OCI-LY1 (cell line): ENCODE measurements around the gene TGFB1.
"Not testable (repeated sequence)": the region's sequence is repeated elsewhere in the genome, so short reads cannot be mapped to it uniquely, and the experiment has no call there.

Source experiments
- H2AFZ ChIP-seq: fragments of 200-600 bp; sonication (generic), shearing (Covaris generic); 2 replicates; pipeline ENCODE4 v1.6.0; 2014; ENCODE audit warnings: antibody characterized with exemption, mild to moderate bottlenecking, low read length
- H3F3A ChIP-seq: fragments of 200-600 bp; sonication (generic), shearing (Covaris generic); 2 replicates; pipeline ENCODE4 v1.6.0; 2014; ENCODE audit warnings: mild to moderate bottlenecking, antibody characterized with exemption, low read length, moderate library complexity; ENCODE audit not compliant: insufficient read depth
- H3K27ac ChIP-seq: fragments of 200-600 bp; sonication (generic); 2 replicates; pipeline ENCODE4 v1.5.1; 2014; ENCODE audit warnings: low read length, mixed run types, mild to moderate bottlenecking, low read depth; ENCODE audit not compliant: poor library complexity, severe bottlenecking
- H3K27me3 ChIP-seq: fragments of 200-600 bp; sonication (generic); 2 replicates; pipeline ENCODE4 v1.6.0; 2014; ENCODE audit warnings: antibody characterized with exemption, mild to moderate bottlenecking, low read length, moderate library complexity; ENCODE audit not compliant: insufficient read depth
- H3K36me3 ChIP-seq: fragments of 200-600 bp; sonication (generic); 2 replicates; pipeline ENCODE4 v1.6.1; 2014; ENCODE audit warnings: mild to moderate bottlenecking, antibody characterized with exemption, low read length, moderate library complexity, mixed read lengths; ENCODE audit not compliant: insufficient read depth
- H3K4me1 ChIP-seq: fragments of 200-600 bp; sonication (generic); 2 replicates; pipeline ENCODE4 v1.5.1; 2014; ENCODE audit warnings: mild to moderate bottlenecking, low read length, moderate library complexity; ENCODE audit not compliant: insufficient read depth, severe bottlenecking
- H3K4me2 ChIP-seq: fragments of 200-600 bp; sonication (generic), shearing (Covaris generic); 2 replicates; pipeline ENCODE4 v1.6.1; 2014; ENCODE audit warnings: low read length
- H3K4me3 ChIP-seq: fragments of 200-600 bp; sonication (generic); 2 replicates; pipeline ENCODE4 v1.5.1; 2014; ENCODE audit warnings: low read length, low read depth, mild to moderate bottlenecking, mixed read lengths; ENCODE audit not compliant: poor library complexity, severe bottlenecking
- H3K79me2 ChIP-seq: fragments of 200-600 bp; shearing (Covaris generic); 2 replicates; pipeline ENCODE4 v1.6.1; 2016; ENCODE audit warnings: mixed run types, low read length, mixed read lengths; ENCODE audit not compliant: insufficient read depth
- H3K9ac ChIP-seq: fragments of 200-600 bp; sonication (generic), shearing (Covaris generic); 2 replicates; pipeline ENCODE4 v1.6.1; 2014; ENCODE audit warnings: mild to moderate bottlenecking, low read length, mixed read lengths
- H3K9me2 ChIP-seq: fragments of 200-600 bp; sonication (generic), shearing (Covaris generic); 2 replicates; pipeline ENCODE4 v1.6.1; 2014; ENCODE audit warnings: low read depth, mild to moderate bottlenecking, low read length, mixed read lengths
- H3K9me3 ChIP-seq: fragments of 200-600 bp; shearing (Covaris generic); 2 replicates; pipeline ENCODE4 v1.6.1; 2014; ENCODE audit warnings: low read length, mixed read lengths
- H4K20me1 ChIP-seq: fragments of 200-600 bp; sonication (generic), shearing (Covaris generic); 2 replicates; pipeline ENCODE4 v1.6.0; 2016; ENCODE audit warnings: mild to moderate bottlenecking, low read length; ENCODE audit not compliant: insufficient read depth
- CTCF ChIP-seq: fragments of 200-600 bp; sonication (generic), shearing (Covaris generic); IDR thresholded peaks from 2 replicates; pipeline ENCODE4 v1.5.1; 2017; ENCODE audit warnings: mild to moderate bottlenecking, antibody characterized with exemption, low read length, moderate library complexity, mixed read lengths
- EZH2 ChIP-seq: fragments of 200-600 bp; sonication (generic), shearing (Covaris generic); IDR thresholded peaks from 2 replicates; pipeline ENCODE4 v1.8.0; 2017; ENCODE audit warnings: borderline replicate concordance, mixed run types, mild to moderate bottlenecking, antibody characterized with exemption, low read length, moderate library complexity, mixed read lengths

Gene TGFB1

DNA sequence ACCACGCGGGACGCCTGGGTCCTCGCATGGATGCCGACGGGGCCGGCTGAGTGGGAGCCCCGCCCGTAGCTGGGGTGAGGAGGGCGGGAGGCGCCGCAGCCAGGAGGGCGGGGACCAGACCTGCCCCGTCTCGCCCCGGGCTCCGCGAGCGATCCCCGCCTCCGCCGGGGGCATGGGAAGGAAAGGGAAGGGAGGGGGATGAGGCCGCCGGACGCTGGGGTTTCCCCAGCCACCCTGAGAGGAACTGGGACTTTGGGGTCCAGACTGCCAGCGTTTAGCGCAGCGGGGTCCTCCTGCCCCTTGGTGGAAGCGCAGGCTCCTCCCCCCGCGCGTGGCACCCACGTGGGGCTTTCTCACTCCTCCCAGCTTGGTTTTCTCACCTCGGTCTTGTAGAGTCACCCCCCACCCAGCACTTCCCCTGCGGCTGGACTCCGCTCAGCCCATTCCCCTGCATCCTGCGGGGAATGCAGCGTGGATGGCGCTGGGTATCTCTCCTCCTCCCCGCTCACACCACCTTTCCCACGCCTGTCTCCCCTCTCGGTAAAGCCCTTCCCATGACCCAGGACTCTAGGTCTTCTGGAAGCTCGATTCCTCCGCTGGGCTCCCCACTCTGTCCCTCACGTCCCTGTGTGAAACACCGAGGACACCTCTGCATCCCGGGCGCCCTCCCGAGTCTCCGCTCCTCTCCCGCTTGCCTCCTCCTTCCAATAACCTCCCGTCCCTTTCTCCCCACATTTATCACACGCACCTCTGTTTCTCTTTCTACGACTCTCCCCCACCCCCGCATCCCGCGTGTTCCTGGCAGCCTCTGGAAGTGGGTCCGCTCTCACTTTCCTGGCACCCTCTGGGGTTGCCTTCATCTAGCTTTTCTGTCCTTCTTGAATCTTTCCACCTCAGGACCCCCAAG lies 2.1 kb downstream of the TGFB1 start:
- Histone ChIP-seq H3K27ac (peak overlapping the region; percentile 65), H3K9ac (peak overlapping the region; percentile 98), H3K4me3 (peak overlapping the region; percentile 98)

GRCh38 chr19:41350735-41351338 lies 2.9 kb downstream of the TGFB1 start:
- Histone ChIP-seq H2AFZ (no peak overlapping the region), H3K79me2 (peaks cover 14% of the 10 kb centered on the region), H3K4me1 (peaks cover 22% of the 10 kb centered on the region), H3K9me3 (no peaks in the 10 kb centered on the region), H3K4me3 (peak overlapping the region; percentile 98), H3K4me2 (peak overlapping the region; percentile 90), H3K36me3 (peaks cover 13% of the 10 kb centered on the region), H3K27me3 (no peaks in the 10 kb centered on the region), H3K9ac (peak overlapping the region; percentile 98), H3K27ac (peak overlapping the region; percentile 65), H3K9me2 (no peaks in the 10 kb centered on the region), H4K20me1 (no peaks in the 10 kb centered on the region), H3F3A (no peaks in the 10 kb centered on the region)
- TF ChIP-seq CTCF (no peak), EZH2 (no peak)

More for the DNA sequence above, 2.1 kb downstream of the TGFB1 start:
- H3K27me3 ChIP-seq, result no peaks in the 10 kb centered on the region
- H3K79me2 ChIP-seq, result peaks cover 14% of the 10 kb centered on the region
- TF ChIP-seq EZH2 (no peak), CTCF (no peak)
- peaks cover 9% of the 10 kb centered on the region for H3K36me3 ChIP-seq
- H3K9me3 ChIP-seq, result no peaks in the 10 kb centered on the region
- H3K9me2 ChIP-seq, result no peaks in the 10 kb centered on the region
- H3K4me2 ChIP-seq, result peak overlapping the region; percentile 90
- peaks cover 22% of the 10 kb centered on the region for H3K4me1 ChIP-seq
- H2AFZ ChIP-seq, result no peak overlapping the region
- no peaks in the 10 kb centered on the region for H3F3A ChIP-seq
- no peaks in the 10 kb centered on the region for H4K20me1 ChIP-seq

GRCh38 chr19:41346916-41347315 lies 6.8 kb downstream of the TGFB1 start:
- Histone ChIP-seq H3K4me1 (peaks cover 18% of the 10 kb centered on the region), H3K36me3 (peaks cover 34% of the 10 kb centered on the region)
- H3K27me3 ChIP-seq, H3K4me3 ChIP-seq, H3F3A ChIP-seq, H4K20me1 ChIP-seq, H3K9me3 ChIP-seq, H3K27ac ChIP-seq, H3K4me2 ChIP-seq, H3K9ac ChIP-seq, H3K9me2 ChIP-seq, H3K79me2 ChIP-seq, H2AFZ ChIP-seq: not testable (repeated sequence)
